NCI-H2227 (cell line): ENCODE results near the gene TMEM44.
"Not testable (repeated sequence)": the region's sequence is repeated elsewhere in the genome, so short reads cannot be mapped to it uniquely, and the experiment has no call there.

Source experiments
- DNase-seq: peaks from one replicate; lab custom pipeline; 2025; ENCODE audit not compliant: unreplicated experiment; lab: John Stamatoyannopoulos, UW

Gene TMEM44

DNA sequence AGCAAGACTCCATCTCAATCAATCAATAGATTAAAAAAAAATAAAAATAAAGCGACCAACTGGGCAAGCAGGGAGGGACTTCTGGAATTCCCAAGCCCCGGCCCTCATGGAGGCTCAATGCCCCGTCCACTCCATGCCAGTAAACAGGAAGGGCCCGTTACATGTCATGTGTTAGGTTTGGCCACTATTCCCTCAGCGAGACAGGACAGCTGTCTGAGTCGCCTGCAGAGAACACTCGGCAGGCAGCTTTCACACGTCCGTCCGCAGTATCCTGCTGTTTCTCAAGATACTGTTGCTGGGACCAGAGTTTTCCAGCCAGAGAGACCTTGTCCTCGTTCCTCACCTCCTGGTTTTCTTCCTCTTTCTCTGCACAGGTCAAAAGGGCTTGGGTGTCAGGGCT is 18.0 kb downstream of the TMEM44 start:
- DNase-seq: no peak

DNA sequence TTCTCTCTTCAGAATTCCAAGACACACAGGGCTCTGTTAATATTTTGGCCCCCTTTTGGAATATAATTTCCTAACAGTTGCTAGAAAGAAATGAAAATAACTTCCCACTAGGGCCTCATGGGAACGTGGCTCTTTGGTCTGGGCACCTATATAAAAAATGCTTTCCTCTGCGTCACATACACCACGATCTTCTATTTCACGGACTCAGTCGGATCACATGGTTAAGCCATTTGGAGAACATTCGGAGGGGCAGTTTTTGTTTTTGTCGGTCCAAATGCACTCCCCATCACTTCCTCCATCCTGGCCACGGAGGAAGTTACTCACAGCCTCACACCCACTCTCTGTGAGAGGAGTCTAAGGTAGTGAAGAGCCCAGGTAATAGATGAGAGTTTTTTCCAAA is 21.0 kb downstream of the TMEM44 start:
- no peak for DNase-seq

GRCh38 chr3:194610689-194611088 is 22.5 kb downstream of the TMEM44 start:
- DNase-seq: no peak

- DNase-seq: no peak
These were observed 23.6 kb downstream of the TMEM44 start for GRCh38 chr3:194609601-194610000.

DNA sequence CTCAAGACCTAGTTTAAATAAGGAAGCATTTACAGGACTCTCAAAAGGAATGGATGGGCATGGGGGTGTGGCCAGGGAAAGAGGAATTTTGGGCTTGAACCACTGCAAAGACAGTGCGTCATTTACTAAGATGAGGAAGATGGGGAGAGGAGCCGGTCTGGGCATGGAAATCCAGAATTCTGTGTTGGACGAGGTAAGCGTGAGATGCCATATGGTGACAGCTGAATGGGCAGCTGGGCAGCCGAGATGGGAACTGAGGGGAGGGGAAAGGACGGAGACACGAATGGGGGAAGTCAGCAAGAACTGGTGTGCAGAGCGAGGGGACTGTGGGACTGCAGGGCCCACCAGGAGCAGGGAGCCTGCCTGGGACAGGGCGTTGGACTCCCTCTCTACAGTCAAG is 24.2 kb downstream of the TMEM44 start:
- no peak for DNase-seq

DNA sequence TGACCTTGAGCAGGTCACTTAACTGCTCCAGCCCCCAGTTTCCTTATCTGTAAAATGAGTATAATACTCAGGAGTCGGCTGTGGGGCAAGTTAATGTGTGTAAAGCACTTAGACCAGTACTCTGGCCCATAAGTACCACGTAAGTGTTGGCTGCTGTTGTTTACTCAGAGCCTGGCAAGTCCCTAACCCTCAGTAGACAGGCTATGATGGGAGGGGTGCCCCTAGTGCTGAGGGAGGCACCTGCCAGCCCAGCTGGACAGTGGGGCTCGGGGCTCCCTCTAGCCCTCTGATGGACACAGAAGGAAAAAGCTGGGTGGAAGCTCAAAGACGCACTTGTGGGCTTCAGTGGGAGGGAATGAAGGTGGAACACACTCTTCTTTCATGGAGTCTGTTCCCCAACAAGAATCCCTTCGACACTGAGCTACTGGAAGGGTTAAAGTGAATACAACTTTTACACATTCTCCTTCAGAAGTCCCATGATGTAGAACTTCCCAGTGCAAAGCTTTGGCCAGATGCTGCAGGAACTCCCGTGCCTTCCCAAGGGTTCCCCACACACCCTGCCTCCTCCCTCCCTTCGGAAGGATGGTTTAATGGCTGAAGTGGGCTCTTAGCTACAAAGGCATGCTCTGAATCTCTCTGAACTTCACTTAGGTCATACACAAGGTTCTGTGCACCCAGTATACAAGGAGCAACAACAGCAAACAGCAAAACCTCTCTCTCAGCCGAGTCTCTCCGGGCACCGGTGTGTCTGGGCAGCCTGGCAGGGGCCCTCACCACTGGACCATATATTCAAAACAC is 25.4 kb downstream of the TMEM44 start:
- DNase-seq: no peak

GRCh38 chr3:194606941-194607340 is 26.3 kb downstream of the TMEM44 start:
- DNase-seq: no peak

DNA sequence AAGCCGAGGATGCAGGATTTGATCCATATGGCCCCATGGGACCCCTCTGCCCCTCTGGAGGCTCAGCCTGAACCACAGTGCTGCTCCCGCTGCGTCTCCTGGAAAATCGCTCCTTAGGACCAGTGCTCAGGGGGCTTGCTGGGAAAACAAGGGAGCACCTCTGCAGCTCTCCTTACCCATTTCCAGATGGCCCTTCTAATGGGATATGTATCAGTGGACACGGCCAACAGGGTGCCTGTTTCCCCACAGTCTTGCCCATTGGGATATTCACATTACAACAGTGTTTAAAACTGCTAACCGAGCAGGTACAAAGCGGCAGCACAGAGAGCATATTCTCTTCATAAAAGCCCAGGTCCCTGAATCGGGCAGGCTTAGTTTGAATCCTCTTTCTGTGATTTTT is 27.1 kb downstream of the TMEM44 start:
- DNase-seq: no peak

GRCh38 chr3:194605314-194605713 is 27.9 kb downstream of the TMEM44 start:
- DNase-seq: not testable (repeated sequence)

- no peak for DNase-seq
These were observed 28.4 kb downstream of the TMEM44 start for GRCh38 chr3:194604837-194605236.

- DNase-seq: no peak
These were observed 29.1 kb downstream of the TMEM44 start for GRCh38 chr3:194604126-194604525.

GRCh38 chr3:194602669-194603171 is 30.5 kb downstream of the TMEM44 start:
- no peak for DNase-seq

DNA sequence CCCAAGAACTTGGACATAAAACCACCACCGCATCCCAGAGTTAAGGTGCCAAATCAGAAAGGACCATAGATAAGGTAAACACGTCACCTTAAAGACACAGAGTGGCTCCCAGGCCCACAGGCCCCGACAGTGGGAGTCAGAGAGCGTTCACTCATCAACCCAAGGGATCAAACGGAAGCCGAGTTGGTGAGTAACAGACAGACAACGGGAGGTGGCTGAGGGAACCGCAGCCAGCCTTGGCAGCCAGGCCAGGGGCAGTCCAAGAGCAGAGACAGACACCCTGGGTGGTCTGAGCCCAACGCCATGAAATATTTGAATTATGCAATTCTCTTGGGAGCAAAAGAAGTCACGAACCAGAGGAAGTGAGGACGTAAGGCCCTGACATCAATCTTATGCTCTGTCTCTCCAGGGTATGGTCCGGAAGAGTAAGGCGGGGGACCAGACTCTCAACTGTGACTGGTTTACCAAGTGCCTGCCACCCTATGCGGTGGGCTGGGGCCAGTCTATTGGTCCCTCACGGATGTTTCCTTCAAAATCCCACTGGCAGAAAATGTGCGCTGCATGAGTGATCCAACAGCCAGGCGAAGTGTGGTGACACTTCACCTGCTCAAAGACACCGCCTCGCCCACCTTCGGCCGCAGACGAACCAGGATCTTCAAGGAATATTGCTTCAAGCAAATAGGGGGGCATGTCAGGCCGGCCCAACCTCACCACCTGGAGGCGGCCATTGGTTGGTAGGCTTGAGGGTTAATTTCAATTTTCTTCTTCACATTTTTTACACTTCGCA is 34.3 kb downstream of the TMEM44 start:
- no peak for DNase-seq

DNA sequence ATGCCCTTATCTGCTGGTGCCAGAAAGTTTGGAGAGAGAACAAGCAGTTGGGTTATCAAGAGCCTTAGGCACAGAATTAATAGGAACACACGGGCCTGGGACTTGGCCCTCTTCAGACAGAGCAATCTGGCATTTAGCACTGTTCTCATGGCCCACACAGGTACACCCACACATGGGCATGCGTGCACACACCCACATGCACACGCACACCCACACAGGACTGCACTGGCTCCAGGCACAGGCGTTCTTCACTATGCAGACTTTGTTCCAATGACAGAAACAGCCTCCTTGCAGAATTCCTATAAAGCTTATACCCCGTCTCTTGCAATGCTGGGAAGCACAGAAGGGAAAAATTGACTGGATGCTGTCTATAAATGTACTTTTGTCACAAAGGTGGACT is 36.3 kb downstream of the TMEM44 start:
- no peak for DNase-seq

DNA sequence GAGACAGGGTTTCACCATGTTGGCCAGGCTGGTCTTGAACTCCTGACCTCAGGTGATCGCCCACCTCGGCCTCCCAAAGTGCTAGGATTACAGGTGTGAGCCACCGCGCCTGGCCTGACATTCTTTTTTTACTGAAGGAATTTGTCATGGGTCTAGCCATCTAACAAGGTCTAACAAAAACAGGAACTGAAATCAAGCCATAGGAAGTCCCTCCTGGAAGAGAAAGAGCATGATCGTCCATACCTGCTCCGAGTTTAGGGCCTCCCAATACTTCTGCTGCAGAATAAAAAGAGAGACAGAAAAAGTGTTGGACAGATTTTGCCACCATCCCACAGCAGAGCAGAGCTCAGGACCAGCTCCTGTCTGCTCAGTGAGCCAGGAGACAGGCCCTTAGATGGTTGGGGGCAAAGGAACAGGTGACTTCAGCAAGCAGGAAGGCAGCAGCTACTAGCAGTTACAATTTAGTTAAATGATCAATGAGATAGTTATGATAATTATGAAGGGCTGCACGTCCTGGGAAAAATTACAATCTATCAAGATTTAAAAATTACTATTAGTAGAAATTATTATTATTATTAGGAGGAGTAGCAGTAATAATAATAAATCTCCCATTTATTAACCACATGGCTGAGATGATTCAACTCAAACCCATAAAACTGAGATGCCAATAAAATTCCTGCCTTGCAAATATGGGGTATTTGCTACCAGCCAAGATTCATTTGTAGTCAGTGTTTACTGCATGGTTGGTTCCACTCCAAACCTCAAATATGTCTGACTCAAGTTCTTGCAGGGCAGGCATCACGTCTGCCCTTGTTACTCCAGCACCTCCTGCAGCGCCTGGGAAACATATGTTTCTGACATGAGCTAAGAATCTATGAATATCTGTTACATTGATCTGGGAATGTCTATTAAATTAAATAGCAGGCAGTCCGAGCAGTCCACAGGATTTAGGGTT is 40.1 kb downstream of the TMEM44 start:
- no peak for DNase-seq

- DNase-seq: no peak
These were observed 44.5 kb downstream of the TMEM44 start for GRCh38 chr3:194588741-194589140.

- no peak for DNase-seq
These were observed 45.0 kb downstream of the TMEM44 start for GRCh38 chr3:194588236-194588635.

DNA sequence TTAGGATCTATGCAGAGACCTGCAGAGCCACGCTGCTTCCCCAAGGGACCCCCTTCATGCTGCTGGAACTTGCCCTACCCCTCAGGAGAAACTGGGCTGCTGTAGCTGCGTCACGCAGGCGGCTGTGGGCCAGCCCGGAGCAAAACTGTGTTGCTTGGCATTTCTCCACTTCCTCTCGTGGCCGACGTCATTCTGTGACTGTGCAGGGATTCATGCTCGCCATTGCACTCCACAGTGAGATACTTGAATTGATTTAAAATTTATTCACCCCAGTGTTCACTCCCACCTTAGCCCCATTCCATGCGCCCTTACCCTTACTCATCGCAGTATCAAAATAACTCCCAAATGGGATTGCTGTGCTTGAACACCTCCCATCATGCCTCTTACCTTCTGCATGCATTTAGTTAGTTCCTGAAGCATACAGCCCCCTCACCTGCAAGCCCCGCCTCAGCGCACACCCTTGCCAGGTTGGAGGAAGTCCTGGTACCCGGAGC is 45.7 kb downstream of the TMEM44 start:
- no peak for DNase-seq

- DNase-seq: no peak
These were observed 46.4 kb downstream of the TMEM44 start for GRCh38 chr3:194586836-194587235.

DNA sequence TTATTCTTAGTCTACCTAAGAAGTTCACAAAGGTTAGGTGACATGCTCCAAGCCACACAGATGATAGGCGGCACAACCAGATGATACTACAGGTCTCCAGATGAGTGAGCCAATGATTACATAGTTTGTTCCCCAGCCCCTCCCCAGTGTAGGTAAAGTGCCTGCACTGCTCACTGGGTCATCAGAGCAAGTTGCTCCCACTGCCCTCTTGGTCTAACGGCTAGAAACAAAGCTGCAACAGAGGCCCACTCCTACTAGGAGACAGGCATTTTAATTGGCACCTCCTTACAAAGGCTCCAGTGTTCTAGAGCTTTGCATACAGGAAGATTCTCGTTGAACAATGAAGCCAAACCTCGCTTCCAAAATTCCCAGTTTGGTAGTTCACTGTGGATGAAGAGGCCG is 47.3 kb downstream of the TMEM44 start:
- DNase-seq: no peak

GRCh38 chr3:194584866-194585265 is 48.4 kb downstream of the TMEM44 start:
- no peak for DNase-seq
